A549 (cell line): ENCODE data around the gene CACNG6. TPM values are rescaled to one million over a fixed set of nuclear protein-coding genes. Genes with fewer than 3 reads are reported as not detected.
A peak's percentile ranks its signal among the peaks of the same experiment; 100 is the strongest.

ENCODE experiments used
- ATAC-seq, 2 experiments: fragments of 200-7000 bp in 1 of 2; fragments of >200 bp in 1 of 2; cut with Nextera tagmentation in 1 of 2; cut with Tn5 transposase in 1 of 2; 3 replicates each; pipeline versions ENCODE4 v1.8.0 to v1.9.1; 2018 to 2020; ENCODE audit warnings: mild to moderate bottlenecking in 1 of 2, moderate library complexity in 1 of 2
- CTCF ChIA-PET: fragments of 300-600 bp; sonication (Branson Sonifier 250); formaldehyde crosslinking; extraction: SDS; loops from one replicate; lab custom pipeline; 2021; ENCODE audit warnings: antibody characterized with exemption, inconsistent platforms; lab: Yijun Ruan, JAX
- POLR2A ChIA-PET: fragments of 350-600 bp; formaldehyde crosslinking; extraction: SDS; loops from one replicate; lab custom pipeline; 2021; ENCODE audit warnings: antibody characterized with exemption, inconsistent platforms; lab: Yijun Ruan, JAX
- DNase-seq, 2 experiments: peaks; one replicate each; pipeline versions ENCODE4 v3.0.0 to v3.0.0-alpha.2; 2011 to 2016; ENCODE audit warnings: low read depth in 1 of 2, low spot score in 1 of 2
- FAIRE-seq: peaks from 2 replicates; lab custom pipeline; 2011; peaks lifted over from hg19 to GRCh38; lab: Jason Lieb, UNC
- H3K27ac ChIP-seq, 2 experiments: fragments of >200 bp; sonication (Bioruptor Twin); formaldehyde crosslinking; 3 replicates each; pipeline ENCODE4 v1.5.1; 2016 to 2017
- H3K4me1 ChIP-seq: fragments of >200 bp; sonication (Bioruptor Twin); formaldehyde crosslinking; 3 replicates; pipeline ENCODE4 v1.6.1; 2016
- H3K4me2 ChIP-seq: fragments of >200 bp; sonication (Bioruptor Twin); formaldehyde crosslinking; 3 replicates; pipeline ENCODE4 v1.6.1; 2016
- H3K4me3 ChIP-seq: fragments of >200 bp; sonication (Bioruptor Twin); formaldehyde crosslinking; 3 replicates; pipeline ENCODE4 v1.5.1; 2016
- H3K9me3 ChIP-seq: fragments of >200 bp; sonication (Bioruptor Twin); formaldehyde crosslinking; 3 replicates; pipeline ENCODE4 v1.6.1; 2016
- BHLHE40 ChIP-seq: IDR thresholded peaks from 2 replicates; pipeline ENCODE4 v1.6.1; 2012; ENCODE audit warnings: low read depth, low read length, inconsistent platforms
- CEBPB ChIP-seq, 2 experiments: fragments of >200 bp in 1 of 2; sonication (Bioruptor Twin) in 1 of 2; formaldehyde crosslinking in 1 of 2; IDR thresholded peaks; 2 replicates each; pipeline ENCODE4 v1.6.1; 2012 to 2016
- CHD2 ChIP-seq: fragments of 150-350 bp; IDR thresholded peaks from 2 replicates; pipeline ENCODE4 v1.6.1; 2014; ENCODE audit warnings: low read length; ENCODE audit not compliant: partially characterized antibody
- ESRRA ChIP-seq: fragments of 150-350 bp; IDR thresholded peaks from 2 replicates; pipeline ENCODE4 v1.6.1; 2014; ENCODE audit warnings: mild to moderate bottlenecking, low read length, borderline replicate concordance
- GATA3 ChIP-seq: IDR thresholded peaks from 2 replicates; pipeline ENCODE4 v1.6.1; 2012; ENCODE audit warnings: borderline replicate concordance
- HDAC2 ChIP-seq: fragments of 200-600 bp; sonication (generic); IDR thresholded peaks from 2 replicates; pipeline ENCODE4 v1.6.1; 2016
- HEYL ChIP-seq: fragments of 250-450 bp; sonication (Bioruptor Pico); IDR thresholded peaks from 2 replicates; pipeline ENCODE4 v1.8.0; 2021; ENCODE audit warnings: mild to moderate bottlenecking, moderate library complexity
- HOXA7 ChIP-seq: fragments of 250-450 bp; sonication (Bioruptor Pico); IDR thresholded peaks from 2 replicates; pipeline ENCODE4 v1.5.0; 2020; ENCODE audit warnings: mild to moderate bottlenecking, moderate library complexity
- HOXB13 ChIP-seq: fragments of 250-450 bp; sonication (Bioruptor Pico); IDR thresholded peaks from 2 replicates; pipeline ENCODE4 v1.5.0; 2020; ENCODE audit warnings: low read depth, mild to moderate bottlenecking, moderate library complexity
- JUNB ChIP-seq: fragments of >200 bp; sonication (Bioruptor Twin); formaldehyde crosslinking; IDR thresholded peaks from 2 replicates; pipeline ENCODE4 v1.6.1; 2016
- KDM1A ChIP-seq: fragments of 200-600 bp; sonication (generic); IDR thresholded peaks from 2 replicates; pipeline ENCODE4 v1.6.1; 2016; ENCODE audit warnings: low read depth, mild to moderate bottlenecking
- MAZ ChIP-seq: fragments of 150-350 bp; IDR thresholded peaks from 2 replicates; pipeline ENCODE4 v1.6.1; 2014; ENCODE audit warnings: antibody characterized with exemption, low read depth, low read length, borderline replicate concordance
- NFE2L2 ChIP-seq: fragments of 150-350 bp; conservative IDR thresholded peaks from 2 replicates; pipeline ENCODE4 v1.6.1; 2014; ENCODE audit warnings: low read length
- RAD21 ChIP-seq, 2 experiments: fragments of >200 bp in 1 of 2; sonication (Bioruptor Twin) in 1 of 2; formaldehyde crosslinking in 1 of 2; IDR thresholded peaks in 1 of 2; conservative IDR thresholded peaks in 1 of 2; 2 replicates in 1 of 2; 3 replicates in 1 of 2; pipeline ENCODE4 v1.6.1; 2012 to 2018; ENCODE audit warnings: inconsistent platforms in 1 of 2
- RFX5 ChIP-seq: fragments of 450-650 bp; IDR thresholded peaks from 2 replicates; pipeline ENCODE4 v1.7.1; 2014; ENCODE audit warnings: antibody characterized with exemption, mild to moderate bottlenecking, moderate library complexity
- SMC3 ChIP-seq: fragments of >200 bp; sonication (Bioruptor Twin); formaldehyde crosslinking; IDR thresholded peaks from 3 replicates; pipeline ENCODE4 v1.6.1; 2018; ENCODE audit warnings: inconsistent platforms
- TFCP2L1 ChIP-seq: fragments of 250-450 bp; sonication (Bioruptor Pico); IDR thresholded peaks from 2 replicates; pipeline ENCODE4 v1.5.0; 2021; ENCODE audit warnings: mild to moderate bottlenecking
- ZFP36 ChIP-seq: fragments of 450-650 bp; IDR thresholded peaks from 2 replicates; pipeline ENCODE4 v1.6.1; 2014; ENCODE audit warnings: borderline replicate concordance; ENCODE audit not compliant: partially characterized antibody
- ZNF302 ChIP-seq: fragments of 250-450 bp; sonication (Bioruptor Pico); IDR thresholded peaks from 2 replicates; pipeline ENCODE4 v1.9.0; 2021; ENCODE audit warnings: inconsistent platforms, mild to moderate bottlenecking, moderate library complexity
- WGBS: methylation state at CpG from one replicate; pipeline ENCODE4 v1.1.6; 2017; ENCODE audit errors: missing lambda C conversion rate; 5-methylcytosine and 5-hydroxymethylcytosine counted together
- polyA plus RNA-seq, 4 experiments: library from polyadenylated mRNA; depleted of rRNA in 3 of 4; stranded (reverse); fragments of >200 nt; fragmentation: RNase III in 1 of 4; extraction: RNeasy Plus Mini Kit Qiagen cat#74134 plus additional on column Dnase treatment in 1 of 4; gene quantifications; 2 replicates in 3 of 4; 3 replicates in 1 of 4; pipeline ENCODE4 v1.2.3, GENCODE V29; 2011 to 2017
- TF ChIP-seq, protein P1 (sequence below): fragments of 250-450 bp; sonication (Bioruptor Pico); IDR thresholded peaks from 2 replicates; pipeline ENCODE4 v1.5.0; 2021; ENCODE audit warnings: mild to moderate bottlenecking, moderate library complexity, borderline replicate concordance
- TF ChIP-seq, protein P2 (sequence below): fragments of 450-650 bp; IDR thresholded peaks from 2 replicates; pipeline ENCODE4 v1.6.1; 2014; ENCODE audit warnings: antibody characterized with exemption
- TF ChIP-seq, protein P3 (sequence below): fragments of 150-350 bp; IDR thresholded peaks from 2 replicates; pipeline ENCODE4 v1.6.1; 2014; ENCODE audit warnings: low read depth, mild to moderate bottlenecking, low read length
- TF ChIP-seq, protein P4 (sequence below): fragments of >200 bp; sonication (Bioruptor Twin); formaldehyde crosslinking; IDR thresholded peaks from 3 replicates; pipeline ENCODE4 v1.5.1; 2016
- TF ChIP-seq, protein P5 (sequence below): fragments of >200 bp; sonication (Bioruptor Twin); formaldehyde crosslinking; IDR thresholded peaks from 3 replicates; pipeline ENCODE4 v1.6.1; 2016

CACNG6 gene
- polyA plus RNA-seq, 2 of the 4 experiments (the other 2 are of a cell fraction) = 7.3 to 16.2 TPM

DNA sequence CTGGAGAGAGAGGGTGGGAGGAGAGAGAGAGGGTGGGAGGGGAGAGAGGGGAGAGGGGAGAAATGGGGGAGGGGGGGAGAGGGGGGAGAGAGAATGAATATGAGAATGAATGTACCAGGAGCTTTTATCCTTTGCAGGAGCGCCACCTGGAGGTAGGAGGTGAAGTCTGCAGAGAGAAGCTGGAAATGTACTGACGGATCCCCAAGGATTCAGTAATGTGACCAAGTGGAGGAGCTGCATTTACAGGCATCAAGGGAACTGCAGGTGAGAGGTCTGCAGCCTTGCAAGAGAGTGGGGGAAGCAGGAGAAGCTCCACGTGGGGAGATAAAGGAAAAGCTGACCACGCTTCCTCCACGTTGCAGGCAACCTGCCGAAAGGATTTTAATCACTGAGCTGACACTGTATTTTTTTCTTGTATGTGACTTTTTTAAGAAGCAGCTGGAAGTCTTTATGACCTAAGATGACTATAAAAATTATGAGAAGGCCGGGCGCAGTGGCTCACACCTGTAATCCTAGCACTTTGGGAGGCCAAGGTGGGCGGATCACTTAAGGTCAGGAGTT is 38.6 kb downstream of the CACNG6 start:
- POLR2A ChIA-PET = interaction anchor here (0.5 to 1.1 kb wide), 4 partner anchors 9 to 239 kb away, joined by 3 to 7 read pairs (median 4); no protein-coding TSS in a partner anchor

DNA sequence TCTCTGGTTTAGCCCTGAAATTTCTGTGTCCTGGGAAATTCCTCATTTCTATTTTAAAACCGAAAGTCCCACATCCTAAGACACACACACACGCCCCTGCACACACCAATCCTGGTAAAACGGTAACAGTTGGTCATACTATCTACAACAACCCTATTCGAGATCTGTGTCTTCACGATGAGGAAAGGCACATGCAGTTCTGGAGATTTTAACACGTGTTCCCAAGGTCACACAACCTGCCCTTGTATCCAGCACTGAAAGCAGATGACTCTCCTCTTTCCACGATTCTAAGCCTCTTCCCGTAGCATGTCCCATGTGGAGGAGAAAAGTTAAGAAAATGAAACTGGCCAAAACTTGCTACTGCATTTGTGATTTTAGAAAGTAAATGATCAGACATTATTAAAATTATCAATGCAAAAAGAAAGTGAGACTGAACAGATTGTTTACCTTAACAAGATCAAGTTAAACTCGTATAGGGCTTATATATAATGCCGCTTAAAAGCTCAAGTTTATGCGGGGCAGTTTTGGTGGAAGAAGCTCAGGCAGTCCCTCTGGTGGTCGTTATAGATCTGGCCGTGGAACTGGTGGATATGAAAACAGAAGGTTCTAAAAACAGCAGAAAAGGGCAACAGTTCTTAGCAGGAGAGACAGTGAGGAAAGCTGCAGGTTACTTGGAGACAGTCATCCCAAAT is 39.6 kb downstream of the CACNG6 start:
- 26% methylated on average over 13 of the region's 13 CpGs for WGBS
- Histone ChIP-seq H3K4me3 (0 out of 3 replicates have a peak overlapping the region, but pooled peaks have one; percentile 11), H3K27ac (peak overlapping the region in 1 of 2 experiments; percentile 9; a peak in 2 of 6 replicates), H3K4me1 (peaks cover 8% of the 10 kb centered on the region), H3K9me3 (no peaks in the 10 kb centered on the region), H3K4me2 (peak overlapping the region; percentile 58)
- ATAC-seq = peak; percentile 60 to 69; a peak in 4 of 6 replicates
- peak; percentile 54 for FAIRE-seq
- POLR2A ChIA-PET = no interaction called here
- CTCF ChIA-PET = interaction anchor here (0.5 to 5.0 kb wide), 37 partner anchors 8 to 639 kb away, joined by 3 to 69 read pairs (median 4); partner anchors contain the start of gene PRKCG
- peak in 1 of 2 experiments; percentile 48 for DNase-seq
- no peak for TF ChIP-seq HOXB13
- TF ChIP-seq, protein P1, sequence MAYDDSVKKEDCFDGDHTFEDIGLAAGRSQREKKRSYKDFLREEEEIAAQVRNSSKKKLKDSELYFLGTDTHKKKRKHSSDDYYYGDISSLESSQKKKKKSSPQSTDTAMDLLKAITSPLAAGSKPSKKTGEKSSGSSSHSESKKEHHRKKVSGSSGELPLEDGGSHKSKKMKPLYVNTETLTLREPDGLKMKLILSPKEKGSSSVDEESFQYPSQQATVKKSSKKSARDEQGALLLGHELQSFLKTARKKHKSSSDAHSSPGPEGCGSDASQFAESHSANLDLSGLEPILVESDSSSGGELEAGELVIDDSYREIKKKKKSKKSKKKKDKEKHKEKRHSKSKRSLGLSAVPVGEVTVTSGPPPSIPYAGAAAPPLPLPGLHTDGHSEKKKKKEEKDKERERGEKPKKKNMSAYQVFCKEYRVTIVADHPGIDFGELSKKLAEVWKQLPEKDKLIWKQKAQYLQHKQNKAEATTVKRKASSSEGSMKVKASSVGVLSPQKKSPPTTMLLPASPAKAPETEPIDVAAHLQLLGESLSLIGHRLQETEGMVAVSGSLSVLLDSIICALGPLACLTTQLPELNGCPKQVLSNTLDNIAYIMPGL (CRISPR knock-in tag) = no peak
- TF ChIP-seq CEBPB (IDR thresholded peaks at IDR 0.05) = no peak
- no peak for TF ChIP-seq ZFP36
- no peak for TF ChIP-seq NFE2L2
- TF ChIP-seq, protein P2, sequence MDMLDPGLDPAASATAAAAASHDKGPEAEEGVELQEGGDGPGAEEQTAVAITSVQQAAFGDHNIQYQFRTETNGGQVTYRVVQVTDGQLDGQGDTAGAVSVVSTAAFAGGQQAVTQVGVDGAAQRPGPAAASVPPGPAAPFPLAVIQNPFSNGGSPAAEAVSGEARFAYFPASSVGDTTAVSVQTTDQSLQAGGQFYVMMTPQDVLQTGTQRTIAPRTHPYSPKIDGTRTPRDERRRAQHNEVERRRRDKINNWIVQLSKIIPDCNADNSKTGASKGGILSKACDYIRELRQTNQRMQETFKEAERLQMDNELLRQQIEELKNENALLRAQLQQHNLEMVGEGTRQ = no peak
- TF ChIP-seq, protein P3, sequence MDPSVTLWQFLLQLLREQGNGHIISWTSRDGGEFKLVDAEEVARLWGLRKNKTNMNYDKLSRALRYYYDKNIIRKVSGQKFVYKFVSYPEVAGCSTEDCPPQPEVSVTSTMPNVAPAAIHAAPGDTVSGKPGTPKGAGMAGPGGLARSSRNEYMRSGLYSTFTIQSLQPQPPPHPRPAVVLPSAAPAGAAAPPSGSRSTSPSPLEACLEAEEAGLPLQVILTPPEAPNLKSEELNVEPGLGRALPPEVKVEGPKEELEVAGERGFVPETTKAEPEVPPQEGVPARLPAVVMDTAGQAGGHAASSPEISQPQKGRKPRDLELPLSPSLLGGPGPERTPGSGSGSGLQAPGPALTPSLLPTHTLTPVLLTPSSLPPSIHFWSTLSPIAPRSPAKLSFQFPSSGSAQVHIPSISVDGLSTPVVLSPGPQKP = no peak
- no peak for TF ChIP-seq JUNB
- TF ChIP-seq ESRRA = no peak
- TF ChIP-seq, protein P4, sequence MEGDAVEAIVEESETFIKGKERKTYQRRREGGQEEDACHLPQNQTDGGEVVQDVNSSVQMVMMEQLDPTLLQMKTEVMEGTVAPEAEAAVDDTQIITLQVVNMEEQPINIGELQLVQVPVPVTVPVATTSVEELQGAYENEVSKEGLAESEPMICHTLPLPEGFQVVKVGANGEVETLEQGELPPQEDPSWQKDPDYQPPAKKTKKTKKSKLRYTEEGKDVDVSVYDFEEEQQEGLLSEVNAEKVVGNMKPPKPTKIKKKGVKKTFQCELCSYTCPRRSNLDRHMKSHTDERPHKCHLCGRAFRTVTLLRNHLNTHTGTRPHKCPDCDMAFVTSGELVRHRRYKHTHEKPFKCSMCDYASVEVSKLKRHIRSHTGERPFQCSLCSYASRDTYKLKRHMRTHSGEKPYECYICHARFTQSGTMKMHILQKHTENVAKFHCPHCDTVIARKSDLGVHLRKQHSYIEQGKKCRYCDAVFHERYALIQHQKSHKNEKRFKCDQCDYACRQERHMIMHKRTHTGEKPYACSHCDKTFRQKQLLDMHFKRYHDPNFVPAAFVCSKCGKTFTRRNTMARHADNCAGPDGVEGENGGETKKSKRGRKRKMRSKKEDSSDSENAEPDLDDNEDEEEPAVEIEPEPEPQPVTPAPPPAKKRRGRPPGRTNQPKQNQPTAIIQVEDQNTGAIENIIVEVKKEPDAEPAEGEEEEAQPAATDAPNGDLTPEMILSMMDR = peak; percentile 55; the same call in 2 of the 3 replicates
- no peak for TF ChIP-seq BHLHE40
- TF ChIP-seq GATA3 = no peak
- TF ChIP-seq HOXA7 (CRISPR knock-in tag) = no peak
- TF ChIP-seq RFX5 = no peak
- TF ChIP-seq HEYL (CRISPR knock-in tag) = no peak
- TF ChIP-seq SMC3 = peak; percentile 69
- TF ChIP-seq ZNF302 (CRISPR knock-in tag) = no peak

More for the DNA sequence above, 38.6 kb downstream of the CACNG6 start:
- TF ChIP-seq TFCP2L1 (CRISPR knock-in tag) (no peak), RAD21 (conservative IDR thresholded peaks at IDR 0.05 in 1 of 2, IDR thresholded peaks at IDR 0.05 in 1 of 2) (peak; percentile 90 to 92), CHD2 (no peak), MAZ (no peak), BHLHE40 (no peak), HDAC2 (no peak), KDM1A (no peak), ESRRA (no peak), SMC3 (peak; percentile 89), ZFP36 (no peak), RFX5 (no peak)
- TF ChIP-seq, protein P5, sequence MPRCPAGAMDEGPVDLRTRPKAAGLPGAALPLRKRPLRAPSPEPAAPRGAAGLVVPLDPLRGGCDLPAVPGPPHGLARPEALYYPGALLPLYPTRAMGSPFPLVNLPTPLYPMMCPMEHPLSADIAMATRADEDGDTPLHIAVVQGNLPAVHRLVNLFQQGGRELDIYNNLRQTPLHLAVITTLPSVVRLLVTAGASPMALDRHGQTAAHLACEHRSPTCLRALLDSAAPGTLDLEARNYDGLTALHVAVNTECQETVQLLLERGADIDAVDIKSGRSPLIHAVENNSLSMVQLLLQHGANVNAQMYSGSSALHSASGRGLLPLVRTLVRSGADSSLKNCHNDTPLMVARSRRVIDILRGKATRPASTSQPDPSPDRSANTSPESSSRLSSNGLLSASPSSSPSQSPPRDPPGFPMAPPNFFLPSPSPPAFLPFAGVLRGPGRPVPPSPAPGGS = no peak
- TF ChIP-seq, protein P4 = peak; percentile 91
- CTCF ChIA-PET = interaction anchor here (0.6 to 8.2 kb wide), 56 partner anchors 8 to 239 kb away, joined by 3 to 148 read pairs (median 5); partner anchors contain the start of genes CACNG7, OSCAR and PRKCG
- DNase-seq = peak; percentile 70 to 88
- Histone ChIP-seq H3K4me2 (no peak overlapping the region), H3K27ac (peak overlapping the region in 1 of 2 experiments; percentile 32; a peak in 2 of 6 replicates), H3K9me3 (no peaks in the 10 kb centered on the region), H3K4me1 (no peaks in the 10 kb centered on the region), H3K4me3 (no peak overlapping the region)
- peak; percentile 87 for ATAC-seq
- peak; percentile 63 for FAIRE-seq
- 31% methylated on average over 9 of the region's 9 CpGs for WGBS
